ENCODE results near the gene TKFC.
A peak's percentile ranks its signal among the peaks of the same experiment; 100 is the strongest.

The TKFC gene

GRCh38 chr11:61329871-61330270 is 3.2 kb upstream of the TKFC start:
- TF ChIP-seq CTCF (conservative IDR thresholded peaks at IDR 0.05; ENCODE audit: low read depth, low read length): no peak
- Histone ChIP-seq H3K9ac (no peak overlapping the region), H3K4me3 (IDR thresholded peaks at IDR 0.05; ENCODE audit: insufficient read depth, low read depth, low read length) (no peak overlapping the region), H4K20me1 (ENCODE audit: insufficient read depth) (no peaks in the 10 kb centered on the region), H3K36me3 (ENCODE audit: insufficient read depth) (peaks cover 11% of the 10 kb centered on the region; the same call in 1 of the 2 replicates), H3K4me2 (no peak overlapping the region), H3K79me2 (ENCODE audit: insufficient read depth, low read depth) (peaks cover 78% of the 10 kb centered on the region), H2AFZ (ENCODE audit: low read depth) (no peak overlapping the region), H3K4me1 (ENCODE audit: low read depth, poor library complexity, severe bottlenecking) (peaks cover 38% of the 10 kb centered on the region), H3K27ac (no peak overlapping the region), H3K27me3 (ENCODE audit: insufficient read depth, low read depth) (no peaks in the 10 kb centered on the region)

DNA sequence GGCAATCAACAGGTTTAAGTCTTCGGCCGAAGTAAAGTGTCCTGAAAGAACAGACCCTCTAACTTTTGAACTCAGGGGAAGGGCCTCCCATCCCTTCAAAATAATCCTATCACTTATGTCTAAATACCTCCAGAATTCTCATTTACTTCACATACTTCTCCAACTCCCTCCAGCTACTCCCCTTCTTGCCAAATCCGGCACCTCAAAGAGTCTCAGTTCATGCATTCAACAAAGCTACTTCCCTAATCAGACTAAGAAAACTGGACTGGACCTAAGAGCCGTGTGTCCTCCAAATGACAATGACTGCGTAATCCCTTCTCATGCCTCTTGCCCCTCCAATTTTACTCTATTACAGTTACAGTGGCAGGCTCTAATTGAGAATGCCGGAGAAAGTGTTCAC is 1.4 kb upstream of the TKFC start:
- Histone ChIP-seq H3K4me1 (ENCODE audit: low read depth, poor library complexity, severe bottlenecking) (peaks cover 56% of the 10 kb centered on the region), H2AFZ (ENCODE audit: low read depth) (no peak overlapping the region), H3K27me3 (ENCODE audit: insufficient read depth, low read depth) (no peaks in the 10 kb centered on the region), H3K27ac (no peak overlapping the region), H3K36me3 (ENCODE audit: insufficient read depth) (peaks cover 5% of the 10 kb centered on the region; the same call in 1 of the 2 replicates), H3K79me2 (ENCODE audit: insufficient read depth, low read depth) (peaks cover 71% of the 10 kb centered on the region), H3K9ac (peak overlapping the region; percentile 92; the same call in 1 of the 2 replicates), H3K4me3 (IDR thresholded peaks at IDR 0.05; ENCODE audit: insufficient read depth, low read depth, low read length) (no peak overlapping the region), H3K4me2 (peak overlapping the region; percentile 82), H4K20me1 (ENCODE audit: insufficient read depth) (no peaks in the 10 kb centered on the region)
- TF ChIP-seq CTCF (conservative IDR thresholded peaks at IDR 0.05; ENCODE audit: low read depth, low read length): no peak

- peak overlapping the region; percentile 92 for H3K9ac ChIP-seq
- H3K4me1 ChIP-seq (ENCODE audit: low read depth, poor library complexity, severe bottlenecking): peaks cover 59% of the 10 kb centered on the region
- no peaks in the 10 kb centered on the region for H4K20me1 ChIP-seq (ENCODE audit: insufficient read depth)
- H3K4me2 ChIP-seq: peak overlapping the region; percentile 82
- peak overlapping the region; percentile 79 for H2AFZ ChIP-seq (ENCODE audit: low read depth)
- peak overlapping the region; percentile 81 for H3K27ac ChIP-seq
- H3K4me3 ChIP-seq (IDR thresholded peaks at IDR 0.05; ENCODE audit: insufficient read depth, low read depth, low read length): no peak overlapping the region
- H3K79me2 ChIP-seq (ENCODE audit: insufficient read depth, low read depth): peaks cover 64% of the 10 kb centered on the region
- H3K27me3 ChIP-seq (ENCODE audit: insufficient read depth, low read depth): no peaks in the 10 kb centered on the region
- no peak for TF ChIP-seq CTCF (conservative IDR thresholded peaks at IDR 0.05; ENCODE audit: low read depth, low read length)
- H3K36me3 ChIP-seq (ENCODE audit: insufficient read depth): peaks cover 5% of the 10 kb centered on the region; the same call in 1 of the 2 replicates
Observed at GRCh38 chr11:61332281-61332796, 689 bp upstream of the TKFC start.

DNA sequence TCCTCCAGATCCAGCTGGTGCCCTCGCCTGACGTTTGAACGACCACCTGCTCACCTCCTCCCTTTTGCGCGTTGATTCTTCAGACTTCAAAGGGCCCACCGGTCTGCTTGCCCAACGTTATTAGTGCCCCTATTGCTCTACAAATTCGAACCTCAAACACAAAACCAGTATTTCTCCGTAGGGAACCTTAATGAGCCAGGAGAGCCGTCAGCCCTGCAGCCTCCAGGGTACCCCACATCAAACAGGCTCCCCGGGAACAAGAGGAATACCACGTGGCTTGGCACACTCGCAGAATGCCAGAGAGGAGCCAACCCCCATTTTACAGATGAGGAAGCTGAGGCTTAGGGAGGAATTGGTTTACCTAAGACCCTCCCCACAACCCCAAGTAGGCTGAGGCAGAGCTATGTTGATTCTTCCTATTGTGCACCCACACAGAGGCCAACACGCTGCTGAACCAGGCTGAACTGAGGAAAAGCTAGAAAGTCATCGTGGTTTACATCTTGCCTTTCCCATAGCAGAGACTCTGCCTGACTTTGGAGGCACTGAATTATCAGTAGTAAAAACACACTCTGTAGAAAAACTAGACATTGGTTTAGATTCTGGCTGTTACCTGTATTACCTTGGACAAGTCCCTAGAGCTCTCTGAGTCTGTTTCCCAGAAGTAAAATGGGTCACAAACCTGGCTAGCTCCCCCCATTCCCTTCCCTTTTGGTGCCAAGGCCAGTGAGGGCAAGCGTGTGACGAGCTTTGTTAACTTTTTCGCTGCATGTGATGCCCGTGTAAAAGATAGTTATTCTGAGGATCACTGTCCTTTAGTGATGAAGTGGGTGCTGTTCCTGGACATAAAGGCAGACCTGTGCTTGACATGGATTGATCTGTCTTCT is 764 bp downstream of the TKFC start:
- Histone ChIP-seq H3K36me3 (ENCODE audit: insufficient read depth) (peaks cover 5% of the 10 kb centered on the region; the same call in 1 of the 2 replicates), H2AFZ (ENCODE audit: low read depth) (peak overlapping the region; percentile 79), H3K27me3 (ENCODE audit: insufficient read depth, low read depth) (no peaks in the 10 kb centered on the region), H3K4me1 (ENCODE audit: low read depth, poor library complexity, severe bottlenecking) (peaks cover 57% of the 10 kb centered on the region), H3K79me2 (ENCODE audit: insufficient read depth, low read depth) (peaks cover 50% of the 10 kb centered on the region), H3K27ac (peak overlapping the region; percentile 81), H3K4me2 (peak overlapping the region; percentile 84), H3K4me3 (IDR thresholded peaks at IDR 0.05; ENCODE audit: insufficient read depth, low read depth, low read length) (no peak overlapping the region), H4K20me1 (ENCODE audit: insufficient read depth) (no peaks in the 10 kb centered on the region), H3K9ac (peak overlapping the region; percentile 92)
- TF ChIP-seq CTCF (conservative IDR thresholded peaks at IDR 0.05; ENCODE audit: low read depth, low read length): 0 out of 2 replicates have a peak, but pooled peaks have one; percentile 13

Data from KMS-11 (cell line).